Stimulated activated naive CD8-positive, alpha-beta T cell treated with anti-CD3 and anti-CD28 coated beads, Interleukin-15, Interleukin-2, amounts not matched to agents 100 U/mL and 50 U/mL, for 24 hours (primary cell): Measurements from ENCODE around the gene ANO4.

Source experiments
- ATAC-seq: fragments of 150-1000 bp; cut with Tn5 transposase; one replicate; pipeline ENCODE4 v1.10.0; 2021
- DNase-seq: peaks from one replicate; pipeline ENCODE4 v3.0.0; 2021

Gene ANO4

GRCh38 chr12:100991102-100991501 lies 196.5 kb downstream of the ANO4 start:
- no peak for DNase-seq
- ATAC-seq = no peak

DNA sequence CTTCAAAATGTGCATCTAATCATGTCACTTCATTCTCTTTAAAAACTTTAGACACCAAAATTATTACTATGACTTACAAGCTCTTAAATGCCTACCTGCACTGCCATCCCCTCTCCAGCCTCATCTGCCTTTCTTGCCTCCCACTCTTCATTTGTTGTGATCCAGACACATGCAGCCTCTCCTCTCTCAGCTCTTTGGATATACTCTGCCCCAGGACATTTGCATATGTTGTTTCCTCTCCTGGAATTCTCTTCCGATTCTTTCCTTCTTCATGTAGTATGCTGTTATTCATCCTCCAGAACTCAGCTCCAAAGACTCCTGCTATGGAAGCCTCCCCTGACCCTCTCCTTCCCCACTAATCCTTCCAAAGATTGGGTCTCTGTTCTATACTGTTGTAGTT lies 197.6 kb downstream of the ANO4 start:
- DNase-seq (no peak), ATAC-seq (no peak)

DNA sequence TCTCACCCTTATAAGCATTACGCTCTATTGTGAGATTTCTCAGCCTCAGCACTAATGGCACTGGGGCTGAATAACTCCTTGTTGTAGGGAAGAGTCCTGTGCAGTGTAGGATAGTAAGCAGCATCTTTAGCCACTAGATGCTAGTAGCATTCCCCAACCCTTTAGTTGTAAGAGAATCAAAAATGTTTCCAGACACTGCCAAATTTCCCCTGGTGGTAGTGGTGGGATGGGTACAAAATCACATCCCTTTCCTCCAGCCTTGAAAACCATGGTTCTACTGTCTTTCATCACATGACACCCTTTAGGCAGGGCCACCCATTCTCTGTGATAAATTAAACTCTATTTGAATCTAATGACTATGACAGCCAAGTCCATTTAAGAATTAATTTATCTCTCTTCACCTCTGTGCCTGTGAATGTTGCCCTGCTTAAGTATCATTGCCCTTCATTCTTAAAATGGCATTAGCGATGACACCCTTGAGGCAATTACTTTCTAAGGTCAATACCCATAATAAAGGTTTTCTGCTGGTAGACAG lies 199.4 kb downstream of the ANO4 start:
- DNase-seq (no peak), ATAC-seq (no peak)

GRCh38 chr12:100995201-100995600 lies 200.6 kb downstream of the ANO4 start:
- no peak for ATAC-seq
- no peak for DNase-seq

DNA sequence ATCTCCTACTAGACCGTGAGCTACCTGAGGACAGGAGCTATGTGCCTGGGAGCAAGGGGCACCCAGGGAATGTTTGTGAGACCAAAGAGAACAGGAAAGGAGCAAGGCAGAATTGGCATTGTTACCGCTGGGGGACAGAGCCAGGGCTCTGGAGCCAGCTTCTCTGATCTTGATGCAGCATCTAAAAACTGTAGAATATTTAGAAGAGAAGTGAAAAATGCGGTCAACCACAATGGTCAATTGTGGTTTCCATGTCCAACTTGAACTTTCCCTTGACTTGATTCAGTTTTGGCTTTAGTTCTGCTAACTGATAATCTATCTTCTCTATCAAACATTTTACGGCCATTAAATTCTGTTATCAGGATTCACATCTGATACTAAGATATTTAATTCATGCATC lies 201.2 kb downstream of the ANO4 start:
- DNase-seq = no peak
- no peak for ATAC-seq

GRCh38 chr12:101001669-101002068 lies 207.1 kb downstream of the ANO4 start:
- ATAC-seq = no peak
- DNase-seq = no peak

- no peak for ATAC-seq
- no peak for DNase-seq
Observed at GRCh38 chr12:101002696-101003419, 208.3 kb downstream of the ANO4 start.

DNA sequence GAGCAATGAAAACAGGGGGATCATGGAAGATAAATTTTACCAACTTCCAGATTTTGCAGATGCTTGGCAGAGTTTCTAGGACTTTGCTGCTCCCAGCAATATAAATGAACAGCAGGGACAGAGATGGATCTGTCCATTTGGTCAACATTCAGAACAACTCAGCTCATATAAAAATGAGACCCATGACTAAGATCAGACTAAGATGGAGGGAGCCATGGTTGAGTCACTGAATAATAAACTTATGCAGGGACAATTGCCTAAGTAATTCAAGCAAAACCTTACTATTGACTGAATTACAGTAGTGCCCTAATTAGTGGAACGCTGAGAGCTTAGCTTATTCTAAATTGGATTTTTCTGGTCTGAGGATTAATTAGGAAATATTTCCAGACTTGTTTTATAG lies 210.3 kb downstream of the ANO4 start:
- no peak for ATAC-seq
- no peak for DNase-seq

DNA sequence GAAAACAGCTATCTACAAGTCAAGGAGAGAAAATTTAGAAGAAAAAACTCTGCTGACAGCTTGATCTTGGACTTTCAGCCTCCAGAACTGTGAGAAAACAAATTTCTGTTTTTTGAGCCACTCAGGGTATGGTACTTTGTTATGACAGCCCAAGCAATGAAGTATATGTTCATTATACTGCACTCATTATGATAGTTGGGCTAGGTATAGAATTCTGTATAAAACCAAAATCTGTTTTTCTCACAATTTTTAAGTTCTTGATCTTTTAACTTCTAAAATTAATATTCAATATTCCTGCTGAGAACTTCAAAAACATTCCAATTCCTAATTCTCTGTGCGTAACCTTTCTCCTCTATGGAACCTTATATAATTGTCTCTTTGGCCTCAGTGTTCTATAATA lies 214.7 kb downstream of the ANO4 start:
- DNase-seq (no peak), ATAC-seq (no peak)

GRCh38 chr12:101010896-101011295 lies 216.3 kb downstream of the ANO4 start:
- ATAC-seq (no peak), DNase-seq (no peak)

GRCh38 chr12:101013993-101014392 lies 219.4 kb downstream of the ANO4 start:
- ATAC-seq (no peak), DNase-seq (no peak)

DNA sequence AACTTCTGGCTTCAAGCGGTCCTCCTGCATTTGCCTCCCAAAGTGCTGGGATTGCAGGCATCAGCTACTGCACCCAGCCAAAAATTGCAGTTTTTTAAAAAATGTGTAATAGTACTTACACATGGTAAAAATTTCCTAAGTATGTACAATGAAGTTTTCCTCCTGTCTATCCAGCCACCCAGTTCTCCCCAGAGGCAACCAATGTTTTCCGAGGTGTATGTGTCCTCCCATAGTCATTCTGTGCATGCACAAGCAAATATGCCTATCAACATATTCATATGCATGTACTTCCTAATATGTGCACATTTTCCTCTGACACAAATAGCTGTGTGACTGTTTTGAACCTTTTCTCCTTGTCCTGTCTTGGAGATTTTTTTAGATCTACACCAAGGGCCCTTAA lies 220.5 kb downstream of the ANO4 start:
- no peak for ATAC-seq
- DNase-seq = no peak

DNA sequence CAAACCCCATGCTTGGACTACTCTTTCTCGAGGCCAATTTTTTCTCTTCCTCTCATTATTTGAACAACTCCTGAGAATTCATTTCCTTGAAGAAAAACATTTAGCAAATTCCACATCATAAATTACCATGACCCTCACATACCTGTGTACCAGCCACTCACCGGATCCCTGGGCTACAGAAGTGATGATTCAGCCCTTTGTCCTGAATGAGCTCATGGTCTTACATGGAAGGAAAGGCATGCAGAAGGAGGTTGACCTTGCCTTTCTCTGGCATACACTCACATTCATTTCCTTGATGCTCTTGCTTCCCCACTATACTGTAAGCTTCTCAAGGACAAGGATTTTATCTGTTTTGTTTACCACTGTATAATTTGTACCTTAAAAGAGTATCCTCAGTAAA lies 224.0 kb downstream of the ANO4 start:
- DNase-seq = no peak

DNA sequence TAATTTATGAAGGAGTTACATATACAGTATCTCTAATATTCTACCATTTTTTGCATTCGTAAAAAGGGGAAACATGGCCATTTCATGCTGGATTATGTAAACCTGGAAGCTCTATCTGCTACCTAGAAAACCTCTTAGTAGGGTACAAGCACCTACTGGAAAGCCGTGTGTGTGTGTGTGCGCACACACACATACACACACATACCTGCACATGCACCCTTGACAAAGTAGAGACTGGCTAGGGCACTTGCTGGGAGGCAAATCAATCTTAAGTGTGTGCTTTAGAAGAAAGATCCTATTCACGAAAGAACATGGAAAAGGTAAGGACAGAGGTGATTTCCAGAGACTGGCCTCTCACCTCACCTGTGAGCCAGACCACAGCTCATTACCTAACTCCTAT lies 224.6 kb downstream of the ANO4 start:
- ATAC-seq = no peak
- no peak for DNase-seq

More for the DNA sequence above, 224.0 kb downstream of the ANO4 start:
- no peak for ATAC-seq

GRCh38 chr12:101019667-101020066 lies 225.1 kb downstream of the ANO4 start:
- DNase-seq (no peak), ATAC-seq (no peak)

DNA sequence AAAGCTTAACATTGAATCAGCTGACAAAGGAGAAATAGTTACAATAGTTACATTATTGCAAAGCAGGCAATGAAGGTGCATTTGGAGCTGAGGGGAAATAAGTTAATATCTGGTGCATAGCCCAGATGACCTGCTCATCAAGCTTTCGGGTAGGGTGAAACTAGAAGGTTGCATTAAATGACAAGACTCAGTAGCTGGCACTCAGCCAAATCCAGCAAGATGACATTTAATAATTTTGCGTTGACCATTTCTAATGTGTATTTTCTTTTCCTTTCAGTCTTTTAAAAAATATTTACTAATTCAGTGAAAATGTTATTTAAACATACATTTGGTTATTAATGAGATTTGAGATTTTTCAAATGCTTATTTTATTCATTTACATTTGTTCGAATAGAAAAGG lies 226.9 kb downstream of the ANO4 start:
- DNase-seq = no peak

DNA sequence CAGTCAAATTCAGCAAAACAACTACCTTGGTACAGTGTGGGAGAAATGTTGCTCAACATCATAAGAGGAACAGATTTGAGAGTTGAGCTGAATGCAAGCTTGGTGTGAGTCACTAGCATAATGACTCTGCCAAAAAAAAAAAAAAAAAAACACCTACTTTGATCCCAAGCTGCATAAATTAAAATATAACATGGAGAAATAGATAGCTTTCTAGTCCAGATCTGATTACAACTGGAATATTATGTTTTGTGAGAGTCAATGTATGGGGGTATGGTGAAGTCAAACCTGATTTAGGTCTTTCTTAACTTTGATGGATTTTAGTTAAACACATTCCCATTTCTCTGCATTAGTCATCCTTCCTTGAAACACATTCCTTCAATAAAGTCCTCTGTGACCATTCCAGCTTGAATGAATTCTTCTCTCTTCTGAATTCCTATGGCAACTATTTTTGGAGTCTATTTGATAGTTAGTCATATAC lies 227.4 kb downstream of the ANO4 start:
- ATAC-seq = no peak
- no peak for DNase-seq

More for the DNA sequence above, 226.9 kb downstream of the ANO4 start:
- no peak for ATAC-seq

DNA sequence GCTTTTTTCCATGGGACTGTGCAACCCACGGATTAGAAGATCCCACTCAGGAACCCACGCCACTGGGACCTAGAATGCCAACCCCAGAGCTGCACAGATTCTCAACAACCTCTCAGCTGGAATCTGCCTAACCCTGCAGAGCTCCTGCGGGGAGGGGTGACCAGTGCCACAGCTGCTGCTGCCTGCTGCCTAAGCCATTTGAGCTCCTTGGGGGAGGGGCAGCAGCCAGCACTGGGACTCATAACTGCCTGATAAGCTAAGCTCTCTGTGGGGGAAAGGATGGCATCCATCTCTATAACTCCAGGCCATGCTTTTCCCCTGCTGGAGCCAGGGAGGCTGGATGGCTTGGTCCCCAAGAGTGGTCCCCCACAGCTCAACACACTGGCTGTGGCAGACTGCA lies 232.6 kb downstream of the ANO4 start:
- ATAC-seq (no peak), DNase-seq (no peak)

- no peak for ATAC-seq
- no peak for DNase-seq
Observed at GRCh38 chr12:101027816-101028215, 233.2 kb downstream of the ANO4 start.

GRCh38 chr12:101038289-101038871 lies 243.8 kb downstream of the ANO4 start:
- no peak for DNase-seq
- peak; percentile 19 for ATAC-seq

- DNase-seq (no peak), ATAC-seq (no peak)
Observed at GRCh38 chr12:101039848-101040531, 245.4 kb downstream of the ANO4 start.

- ATAC-seq (no peak), DNase-seq (no peak)
Observed at GRCh38 chr12:101040936-101041335, 246.4 kb downstream of the ANO4 start.

DNA sequence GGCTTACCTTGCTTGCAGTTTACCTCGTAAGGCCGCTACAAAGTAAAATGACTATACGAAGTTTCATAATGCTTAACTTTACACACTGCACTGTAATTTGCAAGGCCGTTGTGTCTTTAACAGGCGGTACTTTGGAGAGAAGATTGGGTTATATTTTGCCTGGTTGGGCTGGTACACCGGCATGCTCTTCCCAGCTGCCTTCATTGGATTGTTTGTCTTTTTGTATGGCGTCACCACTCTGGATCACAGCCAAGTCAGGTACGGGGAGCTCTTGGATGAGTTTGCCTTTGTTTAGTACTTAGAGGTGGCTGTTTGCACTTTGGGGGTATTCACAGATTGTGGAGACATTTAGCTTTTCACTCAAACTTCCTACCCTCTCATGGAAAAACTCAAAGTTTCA lies 247.6 kb downstream of the ANO4 start:
- no peak for ATAC-seq
- no peak for DNase-seq
